DMS53 (cell line): Measurements from ENCODE around the gene FOXK2.

Experiments used
- DNase-seq: peaks from one replicate; lab custom pipeline; 2025; lab: John Stamatoyannopoulos, UW

FOXK2 gene

GRCh38 chr17:82609655-82610054 lies 90.1 kb downstream of the FOXK2 start:
- DNase-seq: no peak

GRCh38 chr17:82611140-82612058 lies 91.9 kb downstream of the FOXK2 start:
- DNase-seq: peak; percentile 30

GRCh38 chr17:82613283-82614094 lies 94.0 kb downstream of the FOXK2 start:
- peak; percentile 37 for DNase-seq

GRCh38 chr17:82614095-82614631 lies 94.6 kb downstream of the FOXK2 start:
- no peak for DNase-seq

GRCh38 chr17:82615084-82616020 lies 95.8 kb downstream of the FOXK2 start:
- DNase-seq: peak; percentile 24

GRCh38 chr17:82616021-82616711 lies 96.6 kb downstream of the FOXK2 start:
- no peak for DNase-seq

- no peak for DNase-seq
Observed at GRCh38 chr17:82619211-82619610, 99.7 kb downstream of the FOXK2 start.

- no peak for DNase-seq
Observed at GRCh38 chr17:82619641-82620040, 100.1 kb downstream of the FOXK2 start.

GRCh38 chr17:82623707-82624106 lies 104.2 kb downstream of the FOXK2 start:
- DNase-seq: no peak

- DNase-seq: no peak
Observed at GRCh38 chr17:82627405-82627804, 107.9 kb downstream of the FOXK2 start.

GRCh38 chr17:82629748-82630147 lies 110.2 kb downstream of the FOXK2 start:
- DNase-seq: no peak

- no peak for DNase-seq
Observed at GRCh38 chr17:82630212-82630611, 110.7 kb downstream of the FOXK2 start.

- DNase-seq: no peak
Observed at GRCh38 chr17:82631544-82631943, 112.0 kb downstream of the FOXK2 start.

- DNase-seq: no peak
Observed at GRCh38 chr17:82632451-82632850, 112.9 kb downstream of the FOXK2 start.

GRCh38 chr17:82633343-82633742 lies 113.8 kb downstream of the FOXK2 start:
- DNase-seq: no peak

- DNase-seq: peak; percentile 95
Observed at GRCh38 chr17:82636626-82637598, 117.4 kb downstream of the FOXK2 start.

- no peak for DNase-seq
Observed at GRCh38 chr17:82638183-82638773, 118.7 kb downstream of the FOXK2 start.

- no peak for DNase-seq
Observed at GRCh38 chr17:82639628-82640027, 120.1 kb downstream of the FOXK2 start.

GRCh38 chr17:82640036-82640435 lies 120.5 kb downstream of the FOXK2 start:
- no peak for DNase-seq
